ENCODE measurements around the gene AQR.

- TF ChIP-seq CTCF (conservative IDR thresholded peaks at IDR 0.05; ENCODE audit: low read length) (no peak), EZH2phosphoT487 (IDR thresholded peaks at IDR 0.05; ENCODE audit: borderline replicate concordance) (no peak)
Observed at GRCh38 chr15:34904527-34904926, 65.0 kb downstream of the AQR start.

Data from Loucy (cell line).